HT-29 (cell line): Measurements from ENCODE around the gene EPB41L4B. TPM values are rescaled to one million over a fixed set of nuclear protein-coding genes. Genes with fewer than 3 reads are reported as not detected.
"Not testable (repeated sequence)": the region's sequence is repeated elsewhere in the genome, so short reads cannot be mapped to it uniquely, and the experiment has no call there.

Experiments used
- DNase-seq: peaks from one replicate; pipeline ENCODE4 v3.0.0-alpha.2; 2015; ENCODE audit warnings: low spot score
- total RNA-seq: library from RNA; depleted of rRNA; stranded (reverse); fragments of >200 nt; shearing (Covaris generic); gene quantifications from 2 replicates; pipeline ENCODE4 v1.2.3, GENCODE V29; 2014

The EPB41L4B gene
- total RNA-seq, 1 experiment from 2014 or later: 10.1 TPM

DNA sequence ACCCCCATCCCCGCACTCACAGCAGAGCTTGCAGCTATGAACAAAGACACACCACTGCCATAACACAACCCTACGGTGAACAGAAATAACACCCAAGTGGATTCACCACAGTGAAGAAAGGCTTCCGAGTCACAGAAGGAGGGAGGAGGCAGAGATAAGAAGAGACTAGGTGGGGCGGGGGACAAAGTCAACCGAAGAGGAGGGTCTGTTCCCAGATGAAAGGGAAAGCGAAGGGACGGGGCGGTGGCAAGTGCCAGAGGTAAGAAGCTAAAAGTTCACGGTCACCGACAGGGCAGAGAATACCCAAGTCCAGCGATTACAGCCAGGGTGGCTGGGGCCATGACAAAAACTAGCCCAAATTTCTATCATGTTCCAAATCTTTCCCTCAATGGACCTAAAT is 21.0 kb downstream of the EPB41L4B start:
- DNase-seq: no peak

- no peak for DNase-seq
Observed at GRCh38 chr9:109297899-109298298, 23.0 kb downstream of the EPB41L4B start.

DNA sequence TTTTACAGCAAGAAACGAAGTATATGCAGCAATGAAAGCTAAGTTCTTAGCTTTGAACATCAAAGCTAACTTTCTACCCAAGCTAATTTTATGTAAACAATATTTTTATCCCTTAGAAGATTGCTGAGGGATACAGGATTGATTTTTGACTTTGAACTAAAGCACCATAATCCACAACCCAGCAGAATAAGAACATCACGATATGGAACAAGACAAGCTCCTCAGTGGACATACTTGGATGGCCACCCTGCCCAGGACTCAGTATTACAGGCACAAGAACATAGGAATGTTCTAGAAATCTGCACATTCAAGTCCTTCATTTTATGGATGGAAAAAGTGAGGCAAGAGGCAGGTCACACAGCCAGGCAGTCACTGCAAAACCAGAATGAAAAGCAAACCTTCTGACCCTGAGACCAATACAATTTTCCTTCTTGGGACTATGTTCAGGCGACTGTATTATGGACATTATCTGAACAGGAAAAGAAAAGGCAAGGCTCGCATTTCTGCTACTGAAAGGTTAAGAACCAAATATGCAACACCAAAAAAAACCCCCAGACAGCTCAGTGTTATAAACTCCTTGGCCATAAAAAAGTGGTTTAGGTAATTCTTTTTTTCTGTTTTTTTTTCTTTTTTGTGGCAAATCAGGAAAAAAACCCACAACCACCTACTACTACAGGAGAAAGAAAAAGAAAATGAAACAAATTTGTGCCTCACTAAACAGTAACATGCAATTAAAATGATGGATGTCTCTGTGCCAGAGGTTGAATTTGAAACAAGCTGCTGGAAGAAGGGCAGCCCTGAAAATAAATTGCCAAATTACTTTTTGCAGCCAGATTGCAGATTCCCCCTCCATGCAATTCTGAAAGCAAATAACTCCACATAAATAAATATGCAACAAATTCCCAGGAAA is 25.4 kb downstream of the EPB41L4B start:
- no peak for DNase-seq

DNA sequence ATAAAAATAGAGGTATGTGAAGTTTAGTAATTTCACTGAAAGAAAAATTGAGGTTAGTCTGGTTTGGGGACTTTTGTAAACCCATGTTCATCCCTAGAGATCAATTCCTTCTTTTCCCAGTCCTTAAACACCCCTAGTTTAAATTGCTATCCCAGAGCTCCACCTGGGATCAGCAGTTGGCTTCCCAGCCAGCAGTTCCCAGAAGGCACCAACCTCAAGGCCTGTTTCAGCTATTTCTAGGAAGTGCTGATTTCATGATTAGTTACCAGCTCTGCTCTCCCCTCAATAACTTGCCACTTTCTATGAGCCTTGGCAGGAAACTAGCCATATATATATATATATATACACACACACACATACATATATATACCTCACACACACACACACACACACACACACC is 30.5 kb downstream of the EPB41L4B start:
- DNase-seq: no peak

DNA sequence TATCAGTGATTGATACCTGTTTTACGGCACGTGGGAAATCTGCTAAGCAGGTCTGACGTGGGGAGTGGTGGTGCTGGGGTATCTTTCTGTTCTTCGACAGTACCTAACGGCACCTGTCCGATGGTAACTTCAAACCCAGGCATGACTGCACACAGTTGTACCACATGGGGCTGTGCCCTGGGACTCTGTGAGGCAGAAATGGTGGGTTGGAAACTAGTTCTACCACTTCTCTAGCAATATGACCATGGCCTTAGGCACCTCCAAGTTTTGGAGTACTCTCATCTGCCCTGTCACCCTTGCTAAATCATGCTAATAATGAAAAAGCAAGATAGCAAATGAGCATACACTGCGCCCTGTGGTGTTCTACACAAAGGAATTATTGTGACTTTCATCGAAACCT is 30.9 kb downstream of the EPB41L4B start:
- no peak for DNase-seq

- DNase-seq: no peak
Observed at GRCh38 chr9:109289186-109289585, 31.7 kb downstream of the EPB41L4B start.

GRCh38 chr9:109286981-109287380 is 33.9 kb downstream of the EPB41L4B start:
- no peak for DNase-seq

GRCh38 chr9:109286571-109286977 is 34.3 kb downstream of the EPB41L4B start:
- no peak for DNase-seq

DNA sequence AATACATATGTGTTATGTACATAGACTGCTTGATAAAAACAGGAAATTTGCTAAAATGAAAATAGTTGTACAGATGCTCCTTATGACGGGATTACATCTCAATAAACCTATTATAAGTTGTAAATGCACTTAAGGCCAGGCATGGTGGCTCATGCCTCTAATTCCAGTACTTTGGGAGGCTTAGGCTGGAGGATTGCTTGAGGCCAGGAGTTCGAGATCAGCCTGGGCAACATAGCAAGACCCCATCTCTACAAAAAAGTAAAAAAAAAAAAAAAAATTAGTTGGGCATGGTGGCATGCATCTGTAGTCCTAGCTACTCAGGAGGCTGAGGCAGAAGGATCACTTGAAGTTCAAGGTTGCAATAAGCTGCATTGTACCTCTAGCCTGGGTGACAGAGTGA is 37.2 kb downstream of the EPB41L4B start:
- not testable (repeated sequence) for DNase-seq

GRCh38 chr9:109283012-109283411 is 37.8 kb downstream of the EPB41L4B start:
- no peak for DNase-seq

- no peak for DNase-seq
Observed at GRCh38 chr9:109282302-109282701, 38.6 kb downstream of the EPB41L4B start.

DNA sequence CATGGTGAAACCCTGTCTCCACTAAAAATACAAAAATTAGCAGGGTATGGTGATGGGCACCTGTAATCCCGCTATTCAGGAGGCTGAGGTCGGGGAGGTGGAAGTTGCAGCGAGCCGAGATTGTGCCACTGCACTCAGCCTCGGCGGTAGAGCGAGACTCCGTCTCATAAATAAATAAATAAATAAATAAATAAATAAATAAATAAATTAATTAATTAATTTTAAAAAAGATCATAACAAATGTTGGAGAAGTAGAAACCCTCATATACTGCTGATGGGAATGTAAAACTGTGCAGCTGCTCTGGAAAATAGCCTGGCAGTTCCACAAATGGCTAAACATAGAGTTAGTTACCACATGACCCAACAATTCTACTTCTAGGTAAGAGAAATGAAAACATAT is 39.3 kb downstream of the EPB41L4B start:
- no peak for DNase-seq

DNA sequence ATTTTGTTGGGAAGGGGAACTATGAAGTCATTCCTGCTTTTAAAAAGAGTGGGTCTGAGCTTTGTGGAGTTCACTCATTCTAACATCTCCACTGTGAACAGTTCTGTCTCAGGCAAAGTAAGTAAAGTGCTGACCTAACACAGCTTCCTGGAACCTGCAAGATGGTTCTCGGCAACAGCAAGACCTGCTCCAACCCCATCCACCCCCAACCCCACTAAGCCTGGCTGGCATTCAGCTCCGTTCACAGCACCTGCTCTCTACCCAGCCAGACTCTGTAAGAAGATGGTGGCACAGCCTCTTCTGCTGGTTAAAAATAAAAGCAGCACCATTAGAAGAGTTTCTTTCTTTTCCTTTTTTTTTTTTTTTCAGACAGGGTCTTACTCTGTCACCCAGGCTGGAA is 42.0 kb downstream of the EPB41L4B start:
- DNase-seq: no peak

DNA sequence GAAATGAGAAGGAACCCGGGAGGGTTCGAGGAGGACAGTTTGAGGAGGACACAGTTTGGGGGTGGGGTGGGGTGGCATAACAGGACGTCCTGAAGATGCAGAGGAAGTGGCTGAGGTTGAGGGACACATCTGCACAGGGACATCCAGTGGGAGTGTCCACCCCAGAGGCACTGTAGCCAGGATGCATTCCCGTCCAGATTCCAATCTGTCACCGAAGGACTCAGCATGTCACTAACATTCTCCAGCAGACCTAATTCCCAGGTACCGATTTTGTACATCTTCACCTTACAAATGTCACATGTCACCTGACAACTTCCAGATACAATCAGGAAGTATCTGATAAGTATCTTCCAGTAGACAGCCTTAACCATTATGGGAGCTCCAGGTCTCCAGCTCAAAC is 42.6 kb downstream of the EPB41L4B start:
- no peak for DNase-seq

GRCh38 chr9:109277451-109277850 is 43.4 kb downstream of the EPB41L4B start:
- no peak for DNase-seq

- no peak for DNase-seq
Observed at GRCh38 chr9:109276469-109277440, 44.1 kb downstream of the EPB41L4B start.

DNA sequence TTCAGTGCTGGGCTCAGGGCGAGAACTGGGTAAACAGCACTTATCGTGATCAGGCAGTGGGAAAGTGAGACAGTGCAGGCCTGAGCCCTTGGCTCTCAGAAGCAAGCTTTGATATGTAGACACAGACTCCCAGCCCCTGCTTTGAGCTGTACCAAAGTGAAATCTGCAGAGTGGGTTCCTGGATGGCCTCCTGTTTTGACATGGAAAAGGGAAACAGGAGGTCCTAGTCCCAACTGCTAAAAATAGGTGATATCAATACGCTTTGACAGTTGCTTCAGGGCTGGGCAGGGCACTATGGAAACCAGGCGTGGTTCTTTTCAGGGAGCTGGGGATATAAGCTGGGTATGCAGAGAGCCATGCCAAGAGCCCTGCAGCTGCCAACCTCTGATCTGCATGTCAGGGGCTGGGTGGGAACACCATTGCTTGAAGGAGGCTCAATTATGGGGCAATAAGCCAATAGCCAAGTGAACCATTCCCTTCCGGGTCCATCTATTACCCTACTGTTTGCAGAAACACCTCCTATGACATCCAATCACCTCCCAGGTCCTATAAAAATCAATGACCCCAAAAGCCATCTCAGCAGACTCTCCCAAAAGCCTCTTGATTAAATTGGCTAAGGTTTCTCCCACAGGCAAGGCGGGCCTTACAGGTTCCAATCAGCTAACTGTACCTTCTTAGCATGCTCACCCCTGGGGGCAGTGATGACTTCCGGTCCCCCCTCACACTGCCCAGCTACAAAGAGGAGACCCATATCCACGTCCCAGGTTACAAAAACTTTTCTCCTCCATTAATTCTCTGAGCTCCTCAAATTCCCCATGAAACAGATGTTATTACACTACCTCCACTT is 45.8 kb downstream of the EPB41L4B start:
- DNase-seq: no peak

- DNase-seq: no peak
Observed at GRCh38 chr9:109273869-109274268, 47.0 kb downstream of the EPB41L4B start.

DNA sequence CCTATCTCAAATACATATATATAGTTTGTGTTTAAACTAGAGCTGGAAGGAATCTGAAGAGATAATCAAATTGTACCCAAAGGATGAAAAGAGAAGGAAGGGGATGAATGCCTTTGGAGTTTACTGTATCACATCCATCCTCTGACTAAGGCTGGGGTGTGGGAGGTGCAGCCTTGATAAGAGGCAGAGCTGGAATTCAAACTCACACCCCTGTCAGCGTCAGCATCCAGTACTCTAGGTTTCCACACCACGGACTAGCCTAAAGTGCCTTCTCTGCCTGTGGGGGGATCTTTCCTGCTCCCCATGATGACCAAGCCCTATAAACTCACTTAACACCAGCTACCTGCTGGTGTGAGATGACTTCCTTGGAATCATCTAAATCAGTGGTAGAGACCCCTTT is 48.1 kb downstream of the EPB41L4B start:
- no peak for DNase-seq

- DNase-seq: no peak
Observed at GRCh38 chr9:109272045-109272444, 48.8 kb downstream of the EPB41L4B start.
